H9 (cell line): ENCODE results near the gene SGO2. TPM values are rescaled to one million over a fixed set of nuclear protein-coding genes. Genes with fewer than 3 reads are reported as not detected.

ENCODE experiments used
- DNase-seq: peaks from one replicate; pipeline ENCODE4 v3.0.0-alpha.2; 2017
- H2AFZ ChIP-seq: one replicate; pipeline ENCODE4 v1.6.1; 2013; ENCODE audit warnings: mild to moderate bottlenecking, low read length, control low read depth, moderate library complexity
- H2AK5ac ChIP-seq: 2 replicates; pipeline ENCODE4 v1.6.1; 2013; ENCODE audit warnings: low read length, control low read depth, mixed read lengths; ENCODE audit not compliant: insufficient read length
- H2BK120ac ChIP-seq: one replicate; pipeline ENCODE4 v1.6.1; 2013; ENCODE audit warnings: low read depth, mild to moderate bottlenecking, low read length, control low read depth, inconsistent platforms; ENCODE audit not compliant: poor library complexity, severe bottlenecking
- H2BK12ac ChIP-seq: 2 replicates; pipeline ENCODE4 v1.6.1; 2013; ENCODE audit warnings: low read length, control low read depth, mixed read lengths, low read depth; ENCODE audit not compliant: insufficient read length
- H2BK15ac ChIP-seq: 2 replicates; pipeline ENCODE4 v1.6.1; 2013; ENCODE audit warnings: low read depth, low read length, control low read depth
- H2BK20ac ChIP-seq: one replicate; pipeline ENCODE4 v1.6.1; 2013; ENCODE audit warnings: low read depth, mild to moderate bottlenecking, low read length, control low read depth, inconsistent platforms; ENCODE audit not compliant: poor library complexity, severe bottlenecking
- H2BK5ac ChIP-seq: 2 replicates; pipeline ENCODE4 v1.6.1; 2013; ENCODE audit warnings: low read length, control low read depth, mixed read lengths; ENCODE audit not compliant: insufficient read length
- H3K14ac ChIP-seq: 2 replicates; pipeline ENCODE4 v1.6.1; 2013; ENCODE audit warnings: low read length, control low read depth; ENCODE audit not compliant: insufficient read depth
- H3K18ac ChIP-seq: 2 replicates; pipeline ENCODE4 v1.6.1; 2013; ENCODE audit warnings: low read depth, mild to moderate bottlenecking, mixed read lengths, low read length, control low read depth; ENCODE audit not compliant: insufficient read length
- H3K23ac ChIP-seq: 2 replicates; pipeline ENCODE4 v1.6.1; 2013; ENCODE audit warnings: low read length, control low read depth, mixed read lengths, low read depth; ENCODE audit not compliant: insufficient read length
- H3K23me2 ChIP-seq: 2 replicates; pipeline ENCODE4 v1.6.1; 2013; ENCODE audit warnings: low read depth, mild to moderate bottlenecking, mixed read lengths, low read length, control low read depth; ENCODE audit not compliant: insufficient read length, poor library complexity, severe bottlenecking
- H3K27ac ChIP-seq: 2 replicates; pipeline ENCODE4 v1.5.1; 2013; ENCODE audit warnings: low read length, control low read depth, mixed read lengths, low read depth; ENCODE audit not compliant: insufficient read length
- H3K27me3 ChIP-seq: 2 replicates; pipeline ENCODE4 v1.6.1; 2013; ENCODE audit warnings: low read length, control low read depth, inconsistent platforms; ENCODE audit not compliant: insufficient read depth
- H3K4ac ChIP-seq: 2 replicates; pipeline ENCODE4 v1.6.1; 2013; ENCODE audit warnings: low read depth, mild to moderate bottlenecking, control low read depth, inconsistent platforms, low read length, moderate library complexity
- H3K4me1 ChIP-seq: 2 replicates; pipeline ENCODE4 v1.6.1; 2013; ENCODE audit warnings: low read length, control low read depth, inconsistent platforms; ENCODE audit not compliant: insufficient read depth
- H3K4me2 ChIP-seq: 2 replicates; pipeline ENCODE4 v1.6.1; 2013; ENCODE audit warnings: low read length, control low read depth, mixed read lengths; ENCODE audit not compliant: insufficient read length, insufficient read depth
- H3K56ac ChIP-seq: 2 replicates; pipeline ENCODE4 v1.6.1; 2013; ENCODE audit warnings: low read depth, mild to moderate bottlenecking, mixed read lengths, low read length, control low read depth; ENCODE audit not compliant: insufficient read length
- H3K79me1 ChIP-seq: 2 replicates; pipeline ENCODE4 v1.6.1; 2013; ENCODE audit warnings: low read depth, mild to moderate bottlenecking, moderate library complexity, low read length, control low read depth, inconsistent platforms; ENCODE audit not compliant: insufficient read depth, poor library complexity, severe bottlenecking
- H3K79me2 ChIP-seq: 2 replicates; pipeline ENCODE4 v1.6.1; 2013; ENCODE audit warnings: low read length, control low read depth, inconsistent platforms; ENCODE audit not compliant: insufficient read depth
- H3K9ac ChIP-seq: 2 replicates; pipeline ENCODE4 v1.6.1; 2013; ENCODE audit warnings: low read length, control low read depth, mixed read lengths; ENCODE audit not compliant: insufficient read length; ENCODE audit errors: extremely low read depth
- H3K9me3 ChIP-seq: one replicate; pipeline ENCODE4 v1.6.1; 2013; ENCODE audit warnings: low read depth, low read length, inconsistent platforms; ENCODE audit not compliant: control insufficient read depth
- H3T11ph ChIP-seq: one replicate; pipeline ENCODE4 v1.6.1; 2013; ENCODE audit warnings: mild to moderate bottlenecking, low read length, control low read depth, inconsistent platforms
- H4K20me1 ChIP-seq: one replicate; pipeline ENCODE4 v1.6.1; 2013; ENCODE audit not compliant: control insufficient read depth, insufficient read length, insufficient read depth
- H4K5ac ChIP-seq: 2 replicates; pipeline ENCODE4 v1.6.1; 2013; ENCODE audit warnings: low read depth, mild to moderate bottlenecking, mixed read lengths, low read length, control low read depth; ENCODE audit not compliant: insufficient read length
- H4K8ac ChIP-seq: replicated peaks from 2 replicates; pipeline ENCODE4 v1.6.1; 2013; ENCODE audit warnings: low read length, control low read depth, mixed read lengths, low read depth; ENCODE audit not compliant: insufficient read length
- H4K91ac ChIP-seq: 2 replicates; pipeline ENCODE4 v1.6.1; 2013; ENCODE audit warnings: low read depth, mild to moderate bottlenecking, moderate library complexity, mixed read lengths, low read length, control low read depth; ENCODE audit not compliant: insufficient read length
- H3K27ac Mint-ChIP-seq, 3 experiments: 2 replicates in 2 of 3; 3 replicates in 1 of 3; pipeline ENCODE4 v1.8.0; 2020 to 2021; ENCODE audit warnings: mixed read lengths in 3 of 3, mild to moderate bottlenecking in 1 of 3, moderate library complexity in 1 of 3
- H3K27me3 Mint-ChIP-seq: 2 replicates; pipeline ENCODE4 v1.8.0; 2021; ENCODE audit warnings: low read depth, mild to moderate bottlenecking, moderate library complexity, mixed read lengths
- H3K36me3 Mint-ChIP-seq, 3 experiments: 2 replicates in 2 of 3; 3 replicates in 1 of 3; pipeline ENCODE4 v1.8.0; 2020 to 2021; ENCODE audit warnings: low read depth in 3 of 3, mixed read lengths in 3 of 3; ENCODE audit not compliant: insufficient read depth in 1 of 3
- H3K4me1 Mint-ChIP-seq, 2 experiments: 2 replicates each; pipeline ENCODE4 v1.8.0; 2020; ENCODE audit warnings: mixed read lengths in 2 of 2
- H3K4me3 Mint-ChIP-seq, 2 experiments: 2 replicates in 1 of 2; 3 replicates in 1 of 2; pipeline ENCODE4 v1.8.0; 2020 to 2021; ENCODE audit warnings: mild to moderate bottlenecking in 2 of 2, mixed read lengths in 2 of 2, moderate library complexity in 1 of 2
- H3K9me3 Mint-ChIP-seq, 2 experiments: 2 replicates in 1 of 2; 3 replicates in 1 of 2; pipeline ENCODE4 v1.8.0; 2020; ENCODE audit warnings: mild to moderate bottlenecking in 2 of 2, mixed read lengths in 2 of 2, moderate library complexity in 1 of 2
- WGBS: extraction: QIAGEN DNeasy Blood & Tissue Kit; methylation state at CpG from one replicate; pipeline ENCODE4 v1.1.7; 2013; ENCODE audit warnings: missing lambda C conversion rate, low lambda C conversion rate, mixed read lengths; ENCODE audit not compliant: insufficient read length; ENCODE audit errors: extremely low coverage; 5-methylcytosine and 5-hydroxymethylcytosine counted together
- total RNA-seq: library from RNA; stranded (reverse); gene quantifications from 2 replicates; pipeline ENCODE4 v1.2.1, GENCODE V29; 2021
- TF ChIP-seq, protein P1 (sequence below): fragments of 200-600 bp; sonication (generic); conservative IDR thresholded peaks from 3 replicates; pipeline ENCODE4 v1.8.0; 2021; ENCODE audit warnings: antibody characterized with exemption, mild to moderate bottlenecking

The SGO2 gene
- total RNA-seq, 1 experiment from 2014 or later: 25.6 TPM

DNA sequence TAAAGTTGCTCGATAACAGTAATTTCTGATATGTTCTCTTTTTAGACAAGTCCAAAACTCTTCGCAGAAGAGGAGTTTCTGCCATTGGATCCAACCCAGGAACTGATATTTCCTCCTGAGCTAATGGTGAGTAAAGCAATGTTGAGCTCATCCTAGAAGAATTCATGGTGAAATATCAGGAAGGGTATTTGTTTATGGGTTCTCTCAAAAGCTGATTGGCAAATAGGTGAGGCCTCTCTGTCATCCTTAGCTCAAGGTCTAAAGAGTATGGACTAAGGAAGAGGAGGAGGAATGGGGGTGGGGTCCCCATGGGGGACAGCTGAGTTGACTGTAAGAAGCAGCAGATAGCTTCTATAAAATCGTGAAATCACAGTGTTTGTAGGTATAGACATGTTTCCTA lies 78.0 kb downstream of the SGO2 start:
- H2BK5ac ChIP-seq: no peak overlapping the region
- no peaks in the 10 kb centered on the region for H3K23me2 ChIP-seq
- no peak overlapping the region for H3K4ac ChIP-seq
- no peak overlapping the region for H3K9ac ChIP-seq
- H4K5ac ChIP-seq: no peak overlapping the region
- H4K8ac ChIP-seq: no peak overlapping the region
- H3K27ac ChIP-seq: no peak overlapping the region
- no peak overlapping the region for H3T11ph ChIP-seq
- WGBS: no CpG with 5 or more reads among the region's 3 CpGs
- no peak overlapping the region for H2AK5ac ChIP-seq
- TF ChIP-seq, protein P1, sequence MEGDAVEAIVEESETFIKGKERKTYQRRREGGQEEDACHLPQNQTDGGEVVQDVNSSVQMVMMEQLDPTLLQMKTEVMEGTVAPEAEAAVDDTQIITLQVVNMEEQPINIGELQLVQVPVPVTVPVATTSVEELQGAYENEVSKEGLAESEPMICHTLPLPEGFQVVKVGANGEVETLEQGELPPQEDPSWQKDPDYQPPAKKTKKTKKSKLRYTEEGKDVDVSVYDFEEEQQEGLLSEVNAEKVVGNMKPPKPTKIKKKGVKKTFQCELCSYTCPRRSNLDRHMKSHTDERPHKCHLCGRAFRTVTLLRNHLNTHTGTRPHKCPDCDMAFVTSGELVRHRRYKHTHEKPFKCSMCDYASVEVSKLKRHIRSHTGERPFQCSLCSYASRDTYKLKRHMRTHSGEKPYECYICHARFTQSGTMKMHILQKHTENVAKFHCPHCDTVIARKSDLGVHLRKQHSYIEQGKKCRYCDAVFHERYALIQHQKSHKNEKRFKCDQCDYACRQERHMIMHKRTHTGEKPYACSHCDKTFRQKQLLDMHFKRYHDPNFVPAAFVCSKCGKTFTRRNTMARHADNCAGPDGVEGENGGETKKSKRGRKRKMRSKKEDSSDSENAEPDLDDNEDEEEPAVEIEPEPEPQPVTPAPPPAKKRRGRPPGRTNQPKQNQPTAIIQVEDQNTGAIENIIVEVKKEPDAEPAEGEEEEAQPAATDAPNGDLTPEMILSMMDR: no peak
- no peak overlapping the region for H2BK120ac ChIP-seq
- Mint-ChIP-seq H3K36me3 (peaks cover 0 to 17% (median 15%) of the 10 kb centered on the region in 3 experiments; a peak in 3 of 7 replicates), H3K4me1 (no peaks in the 10 kb centered on the region), H3K4me3 (no peak overlapping the region), H3K9me3 (peaks cover 0 to 5% of the 10 kb centered on the region in 2 experiments; a peak in 1 of 5 replicates), H3K27ac (no peak overlapping the region), H3K27me3 (no peaks in the 10 kb centered on the region)
- H2BK15ac ChIP-seq: no peak overlapping the region
- no peak for DNase-seq
- H3K79me2 ChIP-seq: no peaks in the 10 kb centered on the region
- no peak overlapping the region for H3K14ac ChIP-seq
- H3K4me2 ChIP-seq: no peak overlapping the region
- H3K79me1 ChIP-seq: no peaks in the 10 kb centered on the region
- H2BK12ac ChIP-seq: no peak overlapping the region
- no peaks in the 10 kb centered on the region for H3K4me1 ChIP-seq
- no peak overlapping the region for H2BK20ac ChIP-seq
- H4K20me1 ChIP-seq: no peaks in the 10 kb centered on the region
- no peaks in the 10 kb centered on the region for H3K27me3 ChIP-seq
- H3K56ac ChIP-seq: no peak overlapping the region
- H3K18ac ChIP-seq: no peak overlapping the region
- no peak overlapping the region for H4K91ac ChIP-seq
- no peaks in the 10 kb centered on the region for H3K9me3 ChIP-seq
- H3K23ac ChIP-seq: no peak overlapping the region
- H2AFZ ChIP-seq: no peak overlapping the region
